Thyroid gland (tissue), 4 donors: ENCODE results near the gene IFT27.
A peak's percentile ranks its signal among the peaks of the same experiment; 100 is the strongest.

Source experiments
- POLR2A ChIP-seq, 2 donors: fragments of 450-650 bp; IDR thresholded peaks; one replicate each; pipeline ENCODE4 v1.6.1; 2017; ENCODE audit warnings: antibody characterized with exemption in 2 of 2, mild to moderate bottlenecking in 2 of 2, moderate library complexity in 1 of 2
- TF ChIP-seq, protein P1 (sequence below), 6 experiments: fragments of 200-600 bp in 3 of 6; fragments of 450-650 bp in 3 of 6; sonication (generic) in 3 of 6; IDR thresholded peaks; one replicate each; pipeline ENCODE4 v1.5.1; 2016 to 2019; ENCODE audit warnings: antibody characterized with exemption in 6 of 6, mild to moderate bottlenecking in 2 of 6, inconsistent platforms in 1 of 6, moderate library complexity in 1 of 6

DNA sequence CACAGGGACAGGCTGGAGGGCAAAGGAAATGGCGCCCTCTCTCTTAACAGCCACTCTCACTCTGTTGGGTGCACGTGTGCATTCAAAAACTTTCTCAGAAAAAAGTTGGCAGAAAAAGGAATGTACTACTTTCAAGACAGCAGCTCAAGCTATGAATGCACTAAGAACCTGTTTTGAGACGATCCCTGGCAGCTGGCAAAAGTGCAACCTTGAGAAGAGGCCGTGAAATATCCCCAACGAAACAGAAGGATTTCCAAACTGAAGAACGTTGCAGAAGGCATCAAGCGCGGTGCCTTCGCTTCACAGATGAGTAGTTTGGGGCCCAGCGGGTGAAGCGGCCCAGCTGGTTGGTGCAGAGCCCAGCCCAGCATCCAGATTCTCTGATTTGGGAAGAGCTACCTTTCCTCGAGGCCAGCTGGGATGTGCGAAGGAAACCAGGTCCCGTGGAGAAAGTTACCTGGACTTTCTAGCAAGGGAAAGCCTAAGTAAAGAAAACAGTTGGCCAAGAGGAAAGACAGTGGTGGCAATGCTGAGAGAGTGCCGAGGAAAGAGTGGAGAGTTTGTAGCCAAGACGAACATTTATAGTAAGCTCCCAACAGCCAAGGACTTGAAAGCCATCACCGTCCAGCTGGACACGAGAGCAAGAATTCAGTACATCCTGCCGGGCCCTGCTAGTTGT lies 16.3 kb downstream of the IFT27 start:
- TF ChIP-seq, protein P1, sequence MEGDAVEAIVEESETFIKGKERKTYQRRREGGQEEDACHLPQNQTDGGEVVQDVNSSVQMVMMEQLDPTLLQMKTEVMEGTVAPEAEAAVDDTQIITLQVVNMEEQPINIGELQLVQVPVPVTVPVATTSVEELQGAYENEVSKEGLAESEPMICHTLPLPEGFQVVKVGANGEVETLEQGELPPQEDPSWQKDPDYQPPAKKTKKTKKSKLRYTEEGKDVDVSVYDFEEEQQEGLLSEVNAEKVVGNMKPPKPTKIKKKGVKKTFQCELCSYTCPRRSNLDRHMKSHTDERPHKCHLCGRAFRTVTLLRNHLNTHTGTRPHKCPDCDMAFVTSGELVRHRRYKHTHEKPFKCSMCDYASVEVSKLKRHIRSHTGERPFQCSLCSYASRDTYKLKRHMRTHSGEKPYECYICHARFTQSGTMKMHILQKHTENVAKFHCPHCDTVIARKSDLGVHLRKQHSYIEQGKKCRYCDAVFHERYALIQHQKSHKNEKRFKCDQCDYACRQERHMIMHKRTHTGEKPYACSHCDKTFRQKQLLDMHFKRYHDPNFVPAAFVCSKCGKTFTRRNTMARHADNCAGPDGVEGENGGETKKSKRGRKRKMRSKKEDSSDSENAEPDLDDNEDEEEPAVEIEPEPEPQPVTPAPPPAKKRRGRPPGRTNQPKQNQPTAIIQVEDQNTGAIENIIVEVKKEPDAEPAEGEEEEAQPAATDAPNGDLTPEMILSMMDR (IDR thresholded peaks at IDR 0.05): peak in 1 of 6 experiments; percentile 14
- no peak for TF ChIP-seq POLR2A (IDR thresholded peaks at IDR 0.05)
